D721Med (cell line): Measurements from ENCODE around the gene RNF213.

Experiments used
- DNase-seq: peaks from one replicate; pipeline ENCODE4 v3.0.0; 2011; ENCODE audit warnings: low spot score; ENCODE audit not compliant: insufficient read length
- FAIRE-seq: peaks from 2 replicates; lab custom pipeline; 2011; peaks lifted over from hg19 to GRCh38; lab: Jason Lieb, UNC
- TF ChIP-seq, protein P1 (sequence below): IDR thresholded peaks from 2 replicates; pipeline ENCODE4 v1.5.1; 2012; ENCODE audit warnings: mild to moderate bottlenecking, control low read depth; ENCODE audit not compliant: insufficient read depth; ENCODE audit errors: missing control alignments

RNF213 gene

GRCh38 chr17:80284631-80285030, 24.0 kb downstream of the RNF213 start:
- TF ChIP-seq, protein P1, sequence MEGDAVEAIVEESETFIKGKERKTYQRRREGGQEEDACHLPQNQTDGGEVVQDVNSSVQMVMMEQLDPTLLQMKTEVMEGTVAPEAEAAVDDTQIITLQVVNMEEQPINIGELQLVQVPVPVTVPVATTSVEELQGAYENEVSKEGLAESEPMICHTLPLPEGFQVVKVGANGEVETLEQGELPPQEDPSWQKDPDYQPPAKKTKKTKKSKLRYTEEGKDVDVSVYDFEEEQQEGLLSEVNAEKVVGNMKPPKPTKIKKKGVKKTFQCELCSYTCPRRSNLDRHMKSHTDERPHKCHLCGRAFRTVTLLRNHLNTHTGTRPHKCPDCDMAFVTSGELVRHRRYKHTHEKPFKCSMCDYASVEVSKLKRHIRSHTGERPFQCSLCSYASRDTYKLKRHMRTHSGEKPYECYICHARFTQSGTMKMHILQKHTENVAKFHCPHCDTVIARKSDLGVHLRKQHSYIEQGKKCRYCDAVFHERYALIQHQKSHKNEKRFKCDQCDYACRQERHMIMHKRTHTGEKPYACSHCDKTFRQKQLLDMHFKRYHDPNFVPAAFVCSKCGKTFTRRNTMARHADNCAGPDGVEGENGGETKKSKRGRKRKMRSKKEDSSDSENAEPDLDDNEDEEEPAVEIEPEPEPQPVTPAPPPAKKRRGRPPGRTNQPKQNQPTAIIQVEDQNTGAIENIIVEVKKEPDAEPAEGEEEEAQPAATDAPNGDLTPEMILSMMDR, result no peak
- FAIRE-seq, result no peak
- no peak for DNase-seq

DNA sequence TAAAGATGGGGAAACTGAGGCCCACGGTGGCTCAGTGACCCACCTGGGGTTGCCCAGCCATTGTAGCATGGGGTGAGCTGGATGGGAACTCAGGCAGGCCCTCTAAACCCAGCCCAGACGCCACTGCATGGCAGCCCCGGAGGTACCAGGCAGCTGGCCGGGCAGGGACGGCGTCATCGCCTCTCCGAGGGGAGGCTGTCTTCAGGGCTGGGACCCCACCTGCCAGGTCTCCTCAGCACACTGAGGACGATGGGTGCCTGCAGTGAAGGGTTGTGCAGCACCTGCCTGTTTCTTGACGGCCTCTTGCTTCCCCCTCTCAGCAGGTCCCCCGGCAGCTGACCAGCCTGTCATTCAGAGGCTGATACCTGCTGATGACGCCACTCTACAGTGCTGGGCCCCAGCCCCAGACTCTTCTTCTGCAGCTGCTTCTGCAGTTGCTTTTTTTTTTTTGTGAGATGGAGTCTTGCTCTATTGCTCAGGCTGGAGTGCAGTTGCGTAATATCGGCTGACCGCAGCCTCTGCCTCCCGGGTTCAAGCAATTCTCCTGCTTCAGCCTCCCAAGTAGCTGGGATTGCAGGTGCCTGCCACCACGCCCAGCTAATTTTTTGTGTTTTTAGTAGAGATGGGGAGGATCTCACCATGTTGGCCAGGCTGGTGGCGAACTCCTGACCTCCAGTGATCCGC, 24.7 kb downstream of the RNF213 start:
- TF ChIP-seq, protein P1, result no peak
- FAIRE-seq, result no peak
- no peak for DNase-seq

DNA sequence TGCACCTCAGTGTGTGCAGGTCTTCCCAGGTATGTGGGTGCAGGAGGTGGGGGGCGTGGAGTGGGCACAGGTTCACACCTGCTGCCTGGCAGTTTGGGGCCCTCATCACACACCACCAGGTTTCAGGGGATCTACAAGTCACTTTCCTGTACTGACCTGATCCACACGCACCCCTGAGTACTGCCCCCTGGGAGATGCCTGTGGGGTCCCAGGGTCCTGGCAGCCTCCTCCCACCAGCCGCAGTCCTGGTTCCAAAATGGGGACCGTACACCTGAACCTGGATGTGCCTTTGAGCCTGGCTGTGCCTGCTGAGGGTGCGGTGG, 25.9 kb downstream of the RNF213 start:
- TF ChIP-seq, protein P1, result no peak
- no peak for FAIRE-seq

DNA sequence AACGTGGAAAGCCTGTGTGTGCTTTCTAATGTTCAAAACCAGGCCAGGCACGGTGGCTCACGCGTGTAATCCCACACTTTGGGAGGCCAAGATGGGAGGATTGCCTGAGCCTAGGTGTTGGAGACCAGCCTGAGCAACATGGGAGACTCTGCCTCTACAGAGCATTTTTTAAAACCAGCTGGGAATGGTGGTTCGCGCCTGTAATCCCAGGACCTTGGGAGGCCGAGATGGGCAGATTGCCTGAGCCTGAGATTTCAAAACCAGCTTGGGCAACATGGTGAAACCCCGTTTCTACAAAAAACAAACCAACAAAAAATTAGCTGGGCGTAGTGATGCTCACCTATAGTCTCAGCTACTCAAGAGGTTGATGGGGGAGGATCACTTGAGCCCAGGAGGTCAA, 26.4 kb downstream of the RNF213 start:
- FAIRE-seq (no peak), DNase-seq (no peak)
- TF ChIP-seq, protein P1, result no peak

More for the DNA sequence above, 25.9 kb downstream of the RNF213 start:
- no peak for DNase-seq

- TF ChIP-seq, protein P1, result no peak
- no peak for FAIRE-seq
These were observed 27.3 kb downstream of the RNF213 start for GRCh38 chr17:80287806-80288567.

DNA sequence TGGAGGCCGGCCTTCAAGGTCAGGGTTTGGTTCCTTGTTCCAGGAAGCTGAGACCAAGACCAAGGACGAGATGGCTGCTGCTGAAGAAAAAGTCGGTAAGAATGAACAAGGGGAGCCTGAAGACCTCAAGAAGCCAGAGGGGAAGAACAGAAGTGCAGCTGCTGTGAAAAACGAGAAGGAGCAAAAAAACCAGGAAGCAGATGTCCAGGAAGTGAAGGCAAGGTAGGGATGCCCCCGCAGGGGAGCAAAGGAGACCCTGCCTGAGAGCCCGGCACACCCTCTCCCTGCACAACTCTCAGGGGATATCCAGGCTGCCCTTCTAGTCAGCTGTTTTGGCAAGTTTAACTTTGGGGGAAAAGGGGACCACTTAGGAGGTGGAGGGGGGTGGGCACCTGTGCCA, 29.0 kb downstream of the RNF213 start:
- DNase-seq (no peak), FAIRE-seq (no peak)
- TF ChIP-seq, protein P1, result no peak

More at GRCh38 chr17:80287806-80288567, 27.3 kb downstream of the RNF213 start:
- no peak for DNase-seq

- DNase-seq (no peak), FAIRE-seq (no peak)
- TF ChIP-seq, protein P1, result no peak
These were observed 29.5 kb downstream of the RNF213 start for GRCh38 chr17:80290156-80290555.
